IPS DF 6.9 (cell line): Measurements from ENCODE around the gene RABL6.
"Not testable (repeated sequence)": the region's sequence is repeated elsewhere in the genome, so short reads cannot be mapped to it uniquely, and the experiment has no call there.

ENCODE experiments used
- DNase-seq: peaks from one replicate; pipeline ENCODE4 v3.0.0-alpha.2; 2013; ENCODE audit warnings: low read depth, low spot score
- H3K27ac ChIP-seq: one replicate; pipeline ENCODE4 v1.5.1; 2013; ENCODE audit warnings: low read length, control low read depth
- H3K27me3 ChIP-seq: 2 replicates; pipeline ENCODE4 v1.6.1; 2013; ENCODE audit warnings: mild to moderate bottlenecking, low read length; ENCODE audit not compliant: control insufficient read depth, insufficient read depth
- H3K36me3 ChIP-seq: 2 replicates; pipeline ENCODE4 v1.6.1; 2013; ENCODE audit warnings: low read length; ENCODE audit not compliant: control insufficient read depth, insufficient read depth
- H3K4me1 ChIP-seq: 2 replicates; pipeline ENCODE4 v1.6.1; 2013; ENCODE audit warnings: low read length; ENCODE audit not compliant: control insufficient read depth, insufficient read depth
- H3K4me3 ChIP-seq: 2 replicates; pipeline ENCODE4 v1.5.1; 2013; ENCODE audit warnings: mild to moderate bottlenecking, low read length
- H3K9me3 ChIP-seq: 2 replicates; pipeline ENCODE4 v1.6.1; 2013; ENCODE audit warnings: low read length, inconsistent platforms; ENCODE audit not compliant: control insufficient read depth, insufficient read depth
- WGBS: extraction: QIAGEN DNeasy Blood & Tissue Kit; methylation state at CpG from one replicate; pipeline ENCODE4 v1.1.7; 2013; ENCODE audit warnings: mixed read lengths, missing lambda C conversion rate; ENCODE audit not compliant: insufficient read length, insufficient coverage; 5-methylcytosine and 5-hydroxymethylcytosine counted together

RABL6 gene

DNA sequence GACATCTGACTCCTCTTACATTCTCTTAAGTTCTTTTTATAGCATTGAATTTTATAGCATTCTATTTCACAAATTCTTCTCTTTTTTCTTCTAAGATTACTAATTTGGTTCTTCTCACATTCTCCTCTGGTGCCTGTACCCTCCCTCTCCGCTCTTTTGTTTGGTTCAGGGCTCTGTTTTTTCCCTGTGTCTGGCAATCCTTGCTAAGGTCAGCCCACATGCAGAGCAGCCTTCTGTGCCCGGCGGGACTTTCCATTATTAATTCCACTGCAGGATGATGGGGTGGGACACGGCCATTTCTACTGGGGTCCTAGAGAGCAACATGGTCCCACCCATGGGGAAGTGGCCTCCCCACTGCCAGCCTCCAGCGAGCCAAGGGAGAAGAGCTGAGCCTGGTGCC, 68.7 kb downstream of the RABL6 start:
- no CpG with 5 or more reads among the region's 5 CpGs for WGBS
- DNase-seq = no peak
- Histone ChIP-seq H3K9me3 (no peaks in the 10 kb centered on the region; the same call in 1 of the 2 replicates), H3K4me3 (no peak overlapping the region), H3K27me3 (no peaks in the 10 kb centered on the region), H3K4me1 (no peaks in the 10 kb centered on the region; the same call in 1 of the 2 replicates), H3K36me3 (no peaks in the 10 kb centered on the region), H3K27ac (no peak overlapping the region)

DNA sequence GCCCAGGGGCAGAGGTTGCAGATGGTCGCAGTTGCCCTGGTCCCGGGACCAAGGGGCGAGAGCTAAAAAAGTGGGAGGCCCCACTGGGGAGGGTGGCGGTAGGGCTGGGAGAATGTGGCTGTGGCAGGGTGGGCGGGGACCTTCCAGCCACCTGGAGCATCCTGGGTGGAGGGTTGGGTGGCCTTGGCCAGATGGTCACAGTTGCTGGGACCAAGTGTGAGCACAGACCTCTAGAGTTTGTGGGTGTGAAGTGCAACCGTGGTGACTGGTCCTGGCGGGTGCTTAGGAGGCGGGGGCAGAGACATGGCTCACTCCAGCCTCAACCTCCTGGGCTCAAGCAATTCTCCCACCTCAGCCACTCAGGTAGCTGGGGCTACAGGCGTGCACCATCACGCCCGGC, 72.9 kb downstream of the RABL6 start:
- no peak for DNase-seq
- no peaks in the 10 kb centered on the region for H3K36me3 ChIP-seq
- H3K9me3 ChIP-seq = no peaks in the 10 kb centered on the region; the same call in 1 of the 2 replicates
- WGBS = no CpG with 5 or more reads among the region's 11 CpGs
- H3K4me3 ChIP-seq = no peak overlapping the region
- H3K27me3 ChIP-seq = no peaks in the 10 kb centered on the region
- no peak overlapping the region for H3K27ac ChIP-seq
- peaks cover 2% of the 10 kb centered on the region; the same call in 1 of the 2 replicates for H3K4me1 ChIP-seq

DNA sequence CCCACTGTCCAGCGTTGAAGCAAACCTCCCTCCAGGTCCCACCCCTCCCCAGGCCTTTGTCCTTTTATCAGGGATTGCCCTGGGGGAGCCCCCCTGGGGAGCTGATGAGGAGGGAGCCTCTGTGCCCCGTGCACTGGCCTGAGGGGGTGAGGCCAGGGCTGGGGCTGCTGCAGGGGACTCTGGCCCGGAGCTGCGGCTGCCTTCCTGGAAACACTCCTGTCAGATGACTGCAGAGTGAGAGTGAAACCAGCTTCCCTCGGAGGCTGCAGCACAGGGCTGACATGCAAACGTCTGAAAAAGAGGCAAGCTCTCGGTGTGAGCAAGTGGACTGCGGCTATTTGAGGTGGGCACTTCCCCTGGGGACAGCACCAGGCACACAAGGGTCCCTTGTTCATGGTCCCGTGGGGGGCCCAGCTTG, 74.0 kb downstream of the RABL6 start:
- Histone ChIP-seq H3K4me1 (peaks cover 2% of the 10 kb centered on the region; the same call in 1 of the 2 replicates), H3K4me3 (no peak overlapping the region), H3K36me3 (no peaks in the 10 kb centered on the region), H3K9me3 (no peaks in the 10 kb centered on the region; the same call in 1 of the 2 replicates), H3K27ac (no peak overlapping the region), H3K27me3 (no peaks in the 10 kb centered on the region)
- DNase-seq = no peak
- WGBS = no CpG with 5 or more reads among the region's 9 CpGs

DNA sequence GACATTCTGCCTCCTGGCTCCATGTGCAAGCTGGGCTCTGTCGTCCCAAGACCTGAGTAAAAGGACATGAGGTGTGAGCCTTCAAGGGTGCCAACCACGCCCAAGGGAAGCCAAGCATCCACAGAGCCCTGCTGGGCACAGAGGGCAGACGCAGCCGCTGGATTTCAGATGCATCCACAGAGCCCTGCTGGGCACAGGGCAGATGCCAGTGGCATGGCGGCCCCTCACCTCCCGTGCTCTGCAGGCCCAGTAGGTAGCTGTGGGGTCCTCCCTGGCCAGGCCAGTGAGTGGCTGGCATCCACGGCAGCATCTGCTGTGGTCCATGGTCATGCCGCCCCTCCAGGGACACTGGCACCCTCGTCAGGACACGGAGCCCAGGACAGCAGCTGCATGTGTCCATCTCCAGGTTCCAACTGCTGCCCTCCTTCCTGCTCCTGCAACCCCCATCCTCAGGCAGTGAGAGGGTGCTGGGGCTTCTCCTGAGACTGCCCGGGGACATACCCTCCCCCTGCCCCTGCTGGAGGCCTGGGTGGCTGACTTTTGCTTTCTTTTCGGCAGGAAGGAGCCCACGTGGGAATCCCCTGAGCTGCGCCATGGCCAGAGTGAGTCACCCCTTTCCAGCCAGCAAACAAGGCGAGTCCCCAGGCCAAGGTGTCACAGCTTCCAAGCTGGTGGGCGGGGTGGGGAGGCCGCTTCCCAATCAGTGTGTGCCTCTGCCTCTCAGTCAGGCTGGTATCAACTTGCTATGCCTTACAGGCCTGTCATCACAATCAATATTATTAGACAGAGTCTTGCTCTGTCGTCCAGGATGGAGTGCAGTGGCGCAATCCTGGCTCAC, 74.6 kb downstream of the RABL6 start:
- H3K4me3 ChIP-seq = no peak overlapping the region
- H3K36me3 ChIP-seq = no peaks in the 10 kb centered on the region
- no peaks in the 10 kb centered on the region; the same call in 1 of the 2 replicates for H3K9me3 ChIP-seq
- no peak for DNase-seq
- peaks cover 2% of the 10 kb centered on the region; the same call in 1 of the 2 replicates for H3K4me1 ChIP-seq
- no peak overlapping the region for H3K27ac ChIP-seq
- H3K27me3 ChIP-seq = no peaks in the 10 kb centered on the region
- no CpG with 5 or more reads among the region's 19 CpGs for WGBS

DNA sequence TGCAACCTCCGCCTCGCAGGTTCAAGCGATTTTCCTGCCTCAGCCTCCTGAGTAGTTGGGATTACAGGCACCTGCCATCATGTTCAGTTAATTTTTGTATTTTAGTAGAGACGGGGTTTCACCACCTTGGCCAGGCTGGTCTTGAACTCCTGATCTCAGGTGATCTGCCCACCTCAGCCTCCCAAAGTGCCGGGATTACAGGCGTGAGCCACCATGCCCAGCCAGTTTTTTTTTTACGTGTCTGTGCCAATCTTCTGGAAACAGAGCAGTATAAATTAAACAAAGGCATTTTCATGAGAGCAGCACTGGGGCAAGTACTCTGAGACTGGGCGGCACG, 75.2 kb downstream of the RABL6 start:
- H3K27ac ChIP-seq, H3K27me3 ChIP-seq, H3K4me1 ChIP-seq, H3K9me3 ChIP-seq, DNase-seq, H3K4me3 ChIP-seq, H3K36me3 ChIP-seq: not testable (repeated sequence)
- WGBS = no CpG with 5 or more reads among the region's 9 CpGs

DNA sequence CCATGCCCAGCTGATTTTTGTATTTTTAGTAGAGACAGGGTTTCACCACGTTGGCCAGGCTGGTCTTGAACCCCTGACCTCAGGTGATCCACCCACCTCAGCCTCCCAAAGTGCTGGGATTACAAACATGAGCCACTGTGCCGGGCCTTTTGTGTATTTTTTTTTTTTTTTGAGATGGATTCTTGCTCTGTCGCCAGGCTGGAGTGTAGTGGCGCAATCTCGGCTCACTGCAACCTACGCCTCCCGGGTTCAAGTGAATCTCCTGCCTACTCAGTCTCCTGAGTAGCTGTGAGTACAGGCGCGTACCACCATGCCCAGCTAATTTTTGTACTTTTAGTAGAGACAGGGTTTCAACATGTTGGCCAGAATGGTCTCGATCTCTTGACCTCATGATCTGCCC, 75.9 kb downstream of the RABL6 start:
- WGBS = no CpG with 5 or more reads among the region's 10 CpGs
- H3K9me3 ChIP-seq, H3K4me3 ChIP-seq, DNase-seq, H3K27me3 ChIP-seq, H3K27ac ChIP-seq, H3K36me3 ChIP-seq, H3K4me1 ChIP-seq: not testable (repeated sequence)

DNA sequence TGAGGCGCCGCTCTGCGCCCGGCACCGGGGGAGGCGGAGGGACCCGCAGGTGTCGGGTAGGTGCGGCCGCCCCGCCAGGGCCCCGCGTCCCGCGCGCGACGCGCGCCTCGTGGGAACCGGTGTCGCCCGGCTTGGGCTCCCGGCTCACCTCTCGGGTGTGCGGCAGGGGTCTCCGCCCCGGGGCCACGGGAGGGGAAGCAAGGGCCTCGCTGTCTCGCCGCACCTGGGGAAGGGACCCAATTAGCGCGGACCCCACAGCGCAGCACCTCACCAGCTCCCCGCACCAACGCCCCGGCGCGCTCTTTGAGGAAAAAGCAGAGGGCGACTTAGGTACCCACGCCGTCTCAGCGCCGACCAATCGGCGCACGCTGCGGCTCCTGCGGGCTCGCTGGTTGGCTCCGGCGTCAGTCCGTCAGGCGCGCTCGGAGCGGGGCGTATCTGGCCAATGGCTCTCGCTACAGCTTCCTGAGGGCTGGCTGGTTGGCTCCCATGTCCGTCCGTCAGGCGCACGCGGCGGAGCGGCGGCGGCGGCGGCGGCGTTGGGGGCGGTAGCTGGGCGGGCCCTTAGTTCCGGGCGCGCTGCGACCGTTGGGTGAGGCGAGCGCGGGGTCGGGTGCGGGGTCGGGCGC, 78.3 kb downstream of the RABL6 start, which contains the start of gene TRAF2:
Gene TRAF2, plus strand, starts transcription at position 567 of the 629 bp plus-strand sequence. CDS start 12,225 bp downstream, outside the sequence.
- peaks cover 2% of the 10 kb centered on the region; the same call in 1 of the 2 replicates for H3K4me1 ChIP-seq
- WGBS = no CpG with 5 or more reads among the region's 88 CpGs
- peaks cover 3% of the 10 kb centered on the region; the same call in 1 of the 2 replicates for H3K36me3 ChIP-seq
- H3K27me3 ChIP-seq = no peaks in the 10 kb centered on the region
- peak within 1 kb of the TSS; percentile 80 for H3K4me3 ChIP-seq
- no peak within 1 kb of the TSS for H3K27ac ChIP-seq
- DNase-seq = peak; percentile 95
- H3K9me3 ChIP-seq = no peaks in the 10 kb centered on the region

DNA sequence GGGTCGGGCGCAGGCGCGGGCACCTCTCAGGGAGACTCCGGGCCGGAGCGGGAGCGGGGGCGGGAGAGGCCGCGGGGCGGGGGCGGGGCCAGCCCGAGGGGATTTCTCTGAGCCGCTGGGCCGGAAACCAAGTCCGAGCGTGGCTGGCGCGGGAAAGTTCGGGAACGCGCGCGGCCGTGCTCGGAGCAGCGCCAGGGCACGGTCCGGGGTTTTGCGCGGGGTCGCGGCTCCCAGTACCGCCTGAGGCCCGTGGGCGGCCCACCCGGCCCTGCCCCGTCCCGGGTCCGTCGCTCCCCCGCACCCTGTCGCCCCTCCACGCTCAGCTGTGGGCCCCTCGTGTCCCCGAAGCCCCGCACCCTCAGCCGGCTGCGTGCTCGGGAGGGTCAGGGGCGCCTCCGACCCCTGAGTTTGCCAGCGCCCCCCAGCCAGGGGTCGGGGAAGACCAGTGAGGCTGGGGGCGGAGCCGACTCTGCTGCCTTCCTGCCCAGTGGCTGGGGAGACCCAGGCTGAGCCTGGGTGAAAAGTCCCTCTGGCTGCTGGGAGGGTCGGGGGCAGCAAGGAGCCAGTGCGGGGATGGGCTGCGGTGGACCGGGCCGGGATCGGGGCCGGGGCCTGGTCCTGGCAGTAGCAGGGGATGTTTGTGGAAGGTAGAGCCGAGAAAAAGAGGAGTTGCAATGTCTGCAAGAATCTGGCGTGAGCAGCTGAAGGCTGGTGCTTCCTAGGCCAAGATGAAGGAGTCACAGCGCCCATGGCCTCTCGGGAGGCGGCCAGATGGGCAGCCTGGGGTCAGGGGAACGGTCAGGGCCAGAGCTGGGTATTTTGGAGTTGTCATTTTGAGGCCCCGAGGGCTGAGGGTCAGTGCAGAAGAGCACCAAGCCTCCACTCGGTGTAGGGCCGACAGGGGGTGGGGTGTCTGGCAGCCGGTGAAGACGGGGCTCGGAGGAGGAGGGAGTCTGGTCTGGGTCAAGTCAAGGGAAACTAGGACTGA, 79.2 kb downstream of the RABL6 start:
- Histone ChIP-seq H3K36me3 (peaks cover 3% of the 10 kb centered on the region; the same call in 1 of the 2 replicates), H3K27ac (no peak overlapping the region), H3K4me1 (peaks cover 2% of the 10 kb centered on the region; the same call in 1 of the 2 replicates), H3K4me3 (peak overlapping the region; percentile 80), H3K27me3 (no peaks in the 10 kb centered on the region), H3K9me3 (no peaks in the 10 kb centered on the region)
- DNase-seq = no peak
- WGBS = no CpG with 5 or more reads among the region's 76 CpGs

DNA sequence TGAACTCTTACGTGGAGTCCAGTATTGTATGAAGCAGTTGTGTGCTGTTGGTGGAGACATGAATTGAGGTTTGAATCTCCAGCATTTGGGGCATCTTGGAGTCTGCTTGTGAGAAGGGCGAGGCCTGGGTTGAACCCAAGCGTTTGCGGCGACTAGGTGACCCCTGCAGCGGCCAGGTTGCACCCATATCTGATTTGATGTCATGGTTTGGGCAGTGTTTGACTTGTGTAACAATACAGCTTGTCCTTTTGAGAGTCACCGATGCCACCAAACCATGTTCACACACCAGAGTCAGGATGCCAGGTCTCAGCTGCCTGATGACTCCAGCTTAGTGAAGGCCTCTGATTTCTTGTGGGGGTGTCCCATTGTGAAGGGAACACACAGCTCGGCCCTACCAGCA, 80.7 kb downstream of the RABL6 start:
- Histone ChIP-seq H3K27me3 (no peaks in the 10 kb centered on the region), H3K36me3 (peaks cover 7% of the 10 kb centered on the region; the same call in 1 of the 2 replicates), H3K27ac (no peak overlapping the region), H3K4me3 (no peak overlapping the region), H3K9me3 (no peaks in the 10 kb centered on the region), H3K4me1 (no peaks in the 10 kb centered on the region; the same call in 1 of the 2 replicates)
- DNase-seq = no peak
- no CpG with 5 or more reads among the region's 8 CpGs for WGBS

DNA sequence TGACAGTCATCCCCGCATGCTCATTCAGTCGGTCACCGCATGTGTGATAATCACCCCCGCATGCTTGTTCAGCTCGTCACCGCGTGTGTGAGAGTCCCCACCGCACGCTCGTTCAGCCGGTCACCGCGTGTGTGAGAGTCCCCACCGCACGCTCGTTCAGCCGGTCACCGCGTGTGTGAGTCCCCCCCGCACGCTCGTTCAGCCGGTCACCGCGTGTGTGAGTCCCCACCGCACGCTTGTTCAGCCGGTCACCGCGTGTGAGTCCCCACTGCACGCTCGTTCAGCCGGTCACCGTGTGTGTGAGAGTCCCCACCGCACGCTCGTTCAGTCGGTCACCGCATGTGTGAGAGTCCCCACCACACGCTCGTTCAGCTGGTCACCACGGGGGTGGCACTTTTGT, 82.1 kb downstream of the RABL6 start:
- Histone ChIP-seq H3K27ac (no peak overlapping the region), H3K9me3 (no peaks in the 10 kb centered on the region), H3K36me3 (peaks cover 7% of the 10 kb centered on the region; the same call in 1 of the 2 replicates), H3K4me3 (no peak overlapping the region), H3K27me3 (no peaks in the 10 kb centered on the region), H3K4me1 (no peaks in the 10 kb centered on the region; the same call in 1 of the 2 replicates)
- no CpG with 5 or more reads among the region's 42 CpGs for WGBS
- no peak for DNase-seq
